Naive thymus-derived CD4-positive, alpha-beta T cell (primary cell): ENCODE results near the gene TRUB2. TPM values are rescaled to one million over a fixed set of nuclear protein-coding genes. Genes with fewer than 3 reads are reported as not detected.

Experiments
- ATAC-seq: fragments of 150-1000 bp; cut with Tn5 transposase; 2 replicates; pipeline ENCODE4 v1.10.0; 2021; ENCODE audit warnings: mild to moderate bottlenecking, moderate library complexity
- CTCF ChIA-PET: fragments of 350-600 bp; sonication (Branson Sonifier 250); formaldehyde crosslinking; loops from one replicate; lab custom pipeline; 2021; ENCODE audit warnings: antibody characterized with exemption; lab: Charles Lee
- POLR2A ChIA-PET: fragments of 350-600 bp; sonication (Branson Sonifier 250); formaldehyde crosslinking; loops from one replicate; lab custom pipeline; 2021; ENCODE audit warnings: antibody characterized with exemption, inconsistent platforms; lab: Charles Lee
- DNase-seq, 9 donors: peaks; one replicate each; pipeline versions ENCODE4 v3.0.0 to v3.0.0-alpha.2; 2020 to 2022; ENCODE audit warnings: mixed read lengths in 1 of 9
- H3K27ac ChIP-seq: one replicate; pipeline ENCODE4 v1.7.0; 2013; ENCODE audit warnings: mild to moderate bottlenecking, low read depth, low read length, moderate library complexity
- H3K27me3 ChIP-seq, 2 donors: one replicate each; pipeline ENCODE4 v1.7.0; 2013; ENCODE audit warnings: low read length in 2 of 2, mild to moderate bottlenecking in 2 of 2, moderate library complexity in 2 of 2; ENCODE audit not compliant: control insufficient read depth in 2 of 2, insufficient read depth in 2 of 2
- H3K36me3 ChIP-seq, 3 experiments: 1 replicate in 2 of 3; 2 replicates in 1 of 3; pipeline ENCODE4 v1.7.0; 2013; ENCODE audit warnings: low read length in 3 of 3, mild to moderate bottlenecking in 3 of 3, moderate library complexity in 1 of 3; ENCODE audit not compliant: insufficient read depth in 3 of 3, control insufficient read depth in 2 of 3
- H3K4me1 ChIP-seq, 2 donors: one replicate each; pipeline ENCODE4 v1.7.0; 2013; ENCODE audit warnings: low read length in 2 of 2, mild to moderate bottlenecking in 2 of 2, moderate library complexity in 1 of 2; ENCODE audit not compliant: control insufficient read depth in 2 of 2, insufficient read depth in 2 of 2
- H3K4me3 ChIP-seq: 2 replicates; pipeline ENCODE4 v1.7.0; 2013; ENCODE audit warnings: mild to moderate bottlenecking, low read length
- H3K9me3 ChIP-seq, 3 experiments: 1 replicate in 2 of 3; 2 replicates in 1 of 3; pipeline ENCODE4 v1.7.0; 2013; ENCODE audit warnings: low read length in 3 of 3; ENCODE audit not compliant: control insufficient read depth in 2 of 3
- H3K27ac Mint-ChIP-seq, 9 donors: one replicate each; pipeline ENCODE4 v1.8.0; 2020 to 2022; ENCODE audit warnings: mixed read lengths in 9 of 9, mild to moderate bottlenecking in 8 of 9, moderate library complexity in 5 of 9, inconsistent platforms in 2 of 9
- H3K27me3 Mint-ChIP-seq, 5 donors: one replicate each; pipeline ENCODE4 v1.8.0; 2021 to 2022; ENCODE audit warnings: mixed read lengths in 5 of 5, mild to moderate bottlenecking in 1 of 5
- H3K36me3 Mint-ChIP-seq, 5 donors: one replicate each; pipeline ENCODE4 v1.8.0; 2020 to 2022; ENCODE audit warnings: mixed read lengths in 5 of 5, mild to moderate bottlenecking in 3 of 5, inconsistent platforms in 1 of 5
- H3K4me1 Mint-ChIP-seq, 7 donors: one replicate each; pipeline ENCODE4 v1.8.0; 2020 to 2022; ENCODE audit warnings: mixed read lengths in 7 of 7, mild to moderate bottlenecking in 3 of 7, inconsistent platforms in 1 of 7
- H3K4me3 Mint-ChIP-seq, 10 donors: one replicate each; pipeline ENCODE4 v1.8.0; 2020 to 2022; ENCODE audit warnings: mild to moderate bottlenecking in 10 of 10, mixed read lengths in 10 of 10, moderate library complexity in 6 of 10, inconsistent platforms in 2 of 10
- H3K9me3 Mint-ChIP-seq, 11 donors: one replicate each; pipeline ENCODE4 v1.8.0; 2020 to 2022; ENCODE audit warnings: mixed read lengths in 11 of 11, mild to moderate bottlenecking in 4 of 11, inconsistent platforms in 1 of 11, moderate library complexity in 1 of 11
- intact Hi-C, 2 donors: fragments of 100-400 bp; cut with micrococcal nuclease; formaldehyde crosslinking; loops; one replicate each; pipeline ENCODE4 v1.15.1; 2023
- polyA plus RNA-seq, 2 donors: library from polyadenylated mRNA; unstranded; fragments of 300-500 nt; fragmentation: Illumina TruSeq; gene quantifications; one replicate each; pipeline ENCODE4 v1.2.3, GENCODE V29; 2021
- total RNA-seq, 6 experiments: library from RNA in 5 of 6; stranded (reverse) in 5 of 6; gene quantifications; 1 replicate in 5 of 6; 2 replicates in 1 of 6; pipeline ENCODE4 v1.2.3 and lab custom pipeline; 2021 to 2026

The TRUB2 gene
- total and polyA plus RNA-seq, 7 experiments from 2014 or later, result 11.5 to 27.2 (median 21.6) TPM

DNA sequence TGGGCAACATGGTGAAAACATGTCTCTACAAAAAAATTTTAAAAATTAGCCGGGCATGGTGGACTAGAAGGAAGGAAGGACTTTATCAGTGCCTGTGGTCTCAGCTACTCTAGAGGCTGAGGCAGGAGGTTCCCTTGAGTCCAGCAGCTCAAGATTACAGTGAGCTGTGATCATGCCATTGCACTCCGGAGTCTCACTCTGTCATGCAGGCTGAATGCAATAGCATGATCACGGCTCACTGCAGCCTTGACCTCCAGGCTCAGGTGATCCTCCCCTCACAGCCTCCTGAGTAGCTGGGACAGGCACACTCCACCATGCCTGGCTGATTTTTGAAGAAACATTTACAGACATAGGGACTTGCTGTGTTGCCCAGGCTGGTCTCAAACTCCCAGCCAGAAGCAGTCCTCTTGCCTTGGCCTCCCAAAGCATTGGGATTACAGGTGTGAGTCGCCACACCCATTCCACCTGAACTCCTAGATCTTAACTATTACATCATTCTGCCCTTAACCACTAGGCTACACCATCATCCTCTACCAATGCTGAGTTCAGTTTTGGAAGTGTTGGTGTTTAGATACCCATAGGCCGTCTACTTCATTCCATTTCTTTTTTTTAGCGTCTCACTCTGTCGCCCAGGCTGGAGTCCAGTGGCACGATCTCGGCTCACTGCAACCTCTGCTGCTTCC is 46.9 kb upstream of the TRUB2 start:
- H3K27me3 ChIP-seq, result no peaks in the 10 kb centered on the region
- CTCF ChIA-PET, result no interaction called here
- peaks cover 18 to 47% (median 37%) of the 10 kb centered on the region in 7 donors for H3K4me1 Mint-ChIP-seq
- peaks cover 0 to 2% (median 0%) of the 10 kb centered on the region in 11 donors for H3K9me3 Mint-ChIP-seq
- H3K4me1 ChIP-seq, result peaks cover 17 to 22% of the 10 kb centered on the region in 2 donors
- H3K36me3 ChIP-seq, result peaks cover 0 to 13% (median 0%) of the 10 kb centered on the region in 3 experiments
- peak overlapping the region in 1 of 10 donors; percentile 29 for H3K4me3 Mint-ChIP-seq
- POLR2A ChIA-PET, result interaction anchor here (0.8 kb wide), 2 partner anchors 8 to 29 kb away, joined by 3 read pairs; partner anchors contain the start of gene SLC27A4
- H3K36me3 Mint-ChIP-seq, result peaks cover 0 to 9% (median 6%) of the 10 kb centered on the region in 5 donors
- intact Hi-C loops, result loop anchor here in 1 of 2 donors (10.0 kb wide), 1 partner anchor 516 kb away; the partner anchor contains the start of genes KYAT1 and LRRC8A
- DNase-seq, result no peak
- ATAC-seq, result no peak
- H3K27me3 Mint-ChIP-seq, result no peaks in the 10 kb centered on the region
- peak overlapping the region in 2 of 9 donors; percentile 41 to 43 for H3K27ac Mint-ChIP-seq
- H3K4me3 ChIP-seq, result no peak overlapping the region
- no peak overlapping the region for H3K27ac ChIP-seq
- no peaks in the 10 kb centered on the region for H3K9me3 ChIP-seq

DNA sequence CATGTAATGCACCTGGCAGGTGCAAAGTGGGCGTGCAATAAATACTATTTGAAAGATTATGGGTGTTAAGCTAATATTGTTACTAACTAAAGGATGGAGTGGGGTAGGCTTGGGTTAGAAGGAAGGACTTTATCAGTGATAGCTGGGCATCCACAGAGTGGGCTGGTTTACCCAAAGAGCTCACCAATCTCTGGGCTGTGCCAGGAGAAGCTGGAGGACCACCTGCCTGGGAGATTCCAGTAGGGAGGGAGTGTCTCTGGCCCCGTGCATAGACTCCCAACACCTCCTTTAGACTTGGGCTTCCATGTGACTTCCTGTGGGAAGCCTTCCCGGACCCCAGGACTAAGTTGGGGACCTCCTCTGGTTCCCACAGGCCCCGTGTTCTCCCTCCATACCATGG is 43.3 kb upstream of the TRUB2 start:
- H3K9me3 ChIP-seq, result no peaks in the 10 kb centered on the region
- Mint-ChIP-seq H3K27ac (peak overlapping the region in 4 of 9 donors; percentile 15 to 61 (median 47)), H3K27me3 (no peaks in the 10 kb centered on the region), H3K9me3 (no peaks in the 10 kb centered on the region), H3K36me3 (no peaks in the 10 kb centered on the region), H3K4me3 (peak overlapping the region in 9 of 10 donors; percentile 14 to 74 (median 51)), H3K4me1 (peaks cover 5 to 27% (median 10%) of the 10 kb centered on the region in 7 donors)
- ChIA-PET CTCF (interaction anchor here (0.6 kb wide), 1 partner anchor 129 kb away, joined by 3 read pairs; no protein-coding TSS in a partner anchor), POLR2A (interaction anchor here (0.6 to 0.7 kb wide), 3 partner anchors 90 to 710 kb away, joined by 3 to 4 read pairs (median 3); partner anchors contain the start of genes DOLK, GOLGA2, NUP188 and SWI5)
- H3K27me3 ChIP-seq, result no peaks in the 10 kb centered on the region
- intact Hi-C loops, result loop anchor here in 1 of 2 donors (10.0 kb wide), 1 partner anchor 519 kb away; the partner anchor contains the start of genes KYAT1 and LRRC8A
- ATAC-seq, result no peak
- H3K4me3 ChIP-seq, result no peak overlapping the region
- H3K4me1 ChIP-seq, result peaks cover 10 to 12% of the 10 kb centered on the region in 2 donors
- peak overlapping the region; percentile 43 for H3K27ac ChIP-seq
- no peak for DNase-seq
- no peaks in the 10 kb centered on the region for H3K36me3 ChIP-seq

DNA sequence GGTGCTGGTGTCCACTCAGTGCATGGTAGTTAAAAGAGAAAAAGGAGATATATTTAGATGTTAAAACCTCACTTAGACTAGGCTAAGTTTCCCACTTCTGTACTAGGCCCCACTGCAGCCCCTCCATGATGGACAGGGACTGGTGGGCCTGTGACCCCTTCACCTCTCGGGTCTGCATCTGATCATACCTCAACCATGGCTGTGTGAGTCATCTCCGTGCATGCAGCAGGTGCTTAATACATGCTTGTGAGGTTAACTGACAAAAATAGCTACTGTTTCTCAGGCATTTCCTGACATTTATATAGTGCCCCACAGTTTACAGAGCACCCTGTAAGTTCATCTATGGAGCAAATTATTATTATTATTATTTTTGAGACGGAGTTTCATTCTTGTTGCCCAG is 40.5 kb upstream of the TRUB2 start:
- CTCF ChIA-PET, result interaction anchor here (0.5 to 4.0 kb wide), 8 partner anchors 8 to 142 kb away, joined by 3 to 23 read pairs (median 4); partner anchors contain the start of genes CERCAM and URM1
- Mint-ChIP-seq H3K4me3 (no peak overlapping the region), H3K9me3 (no peaks in the 10 kb centered on the region), H3K27me3 (no peaks in the 10 kb centered on the region), H3K27ac (peak overlapping the region in 5 of 9 donors; percentile 26 to 81 (median 59)), H3K4me1 (peaks cover 0 to 22% (median 6%) of the 10 kb centered on the region in 7 donors), H3K36me3 (no peaks in the 10 kb centered on the region)
- no peaks in the 10 kb centered on the region for H3K27me3 ChIP-seq
- DNase-seq (no peak), ATAC-seq (no peak)
- H3K4me1 ChIP-seq, result peaks cover 5 to 9% of the 10 kb centered on the region in 2 donors
- POLR2A ChIA-PET, result interaction anchor here (0.7 to 3.7 kb wide), 3 partner anchors 9 to 224 kb away, joined by 3 to 28 read pairs (median 3); partner anchors contain the start of gene URM1
- H3K9me3 ChIP-seq, result no peaks in the 10 kb centered on the region
- no peaks in the 10 kb centered on the region for H3K36me3 ChIP-seq
- H3K4me3 ChIP-seq, result no peak overlapping the region
- no peak overlapping the region for H3K27ac ChIP-seq
- intact Hi-C loops, result loop anchor here (1.0 to 10.0 kb wide), 10 partner anchors 9 to 522 kb away; partner anchors contain the start of genes URM1 (in 2 of the 2), CERCAM (in 1 of the 2), COQ4 (in 1 of the 2) and GLE1 (in 1 of the 2)

DNA sequence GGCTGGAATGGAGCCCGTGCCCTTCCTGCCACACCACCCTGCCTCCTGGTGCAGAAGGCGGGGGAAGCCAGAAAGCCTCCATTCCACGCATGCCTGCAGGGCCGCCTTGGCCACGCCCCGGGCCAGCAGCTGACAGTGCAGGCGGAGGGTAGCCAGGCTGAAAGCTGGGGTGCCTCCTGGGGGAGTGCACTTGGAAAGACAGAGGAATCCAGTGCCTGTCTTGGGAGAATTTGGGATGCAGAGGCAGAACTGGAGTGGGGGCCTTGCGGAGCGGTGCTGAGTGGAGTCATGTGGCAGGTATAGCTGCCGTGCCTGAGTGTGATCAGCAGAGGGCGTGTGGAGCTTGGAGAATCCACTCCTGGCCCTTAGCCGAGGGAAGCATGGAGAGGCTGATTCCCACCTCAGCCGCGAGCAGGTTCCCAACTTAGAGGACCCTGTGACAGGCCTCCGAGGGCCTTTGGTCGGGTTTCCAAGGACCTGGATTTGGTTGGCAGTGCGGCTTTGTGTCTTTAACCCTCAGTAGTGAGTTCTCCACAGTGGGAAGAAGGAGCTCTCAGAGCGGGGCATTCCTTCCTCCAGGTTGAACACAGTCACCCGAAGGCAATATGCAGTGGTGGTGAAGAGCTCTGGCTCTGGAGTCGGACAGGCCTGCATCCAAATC is 39.9 kb upstream of the TRUB2 start:
- ChIA-PET CTCF (interaction anchor here (0.5 to 4.0 kb wide), 9 partner anchors 9 to 143 kb away, joined by 3 to 23 read pairs (median 3); partner anchors contain the start of genes CERCAM and URM1), POLR2A (interaction anchor here (0.7 to 3.7 kb wide), 5 partner anchors 8 to 225 kb away, joined by 3 to 28 read pairs (median 3); partner anchors contain the start of genes GOLGA2, SWI5 and URM1)
- H3K36me3 ChIP-seq, result no peaks in the 10 kb centered on the region
- DNase-seq (peak; percentile 48 to 69 (median 64)), ATAC-seq (peak; percentile 94)
- H3K27me3 ChIP-seq, result no peaks in the 10 kb centered on the region
- Mint-ChIP-seq H3K4me3 (peak overlapping the region; percentile 68 to 92 (median 87)), H3K4me1 (peaks cover 0 to 22% (median 6%) of the 10 kb centered on the region in 7 donors), H3K27ac (peak overlapping the region in 6 of 9 donors; percentile 57 to 81 (median 74)), H3K27me3 (no peaks in the 10 kb centered on the region), H3K9me3 (no peaks in the 10 kb centered on the region), H3K36me3 (no peaks in the 10 kb centered on the region)
- H3K27ac ChIP-seq, result peak overlapping the region; percentile 48
- H3K4me1 ChIP-seq, result peaks cover 5 to 9% of the 10 kb centered on the region in 2 donors
- peak overlapping the region; percentile 61 for H3K4me3 ChIP-seq
- no peaks in the 10 kb centered on the region for H3K9me3 ChIP-seq
- intact Hi-C loops, result loop anchor here (1.0 to 10.0 kb wide), 10 partner anchors 9 to 523 kb away; partner anchors contain the start of genes URM1 (in 2 of the 2), CERCAM (in 1 of the 2), COQ4 (in 1 of the 2) and GLE1 (in 1 of the 2)

DNA sequence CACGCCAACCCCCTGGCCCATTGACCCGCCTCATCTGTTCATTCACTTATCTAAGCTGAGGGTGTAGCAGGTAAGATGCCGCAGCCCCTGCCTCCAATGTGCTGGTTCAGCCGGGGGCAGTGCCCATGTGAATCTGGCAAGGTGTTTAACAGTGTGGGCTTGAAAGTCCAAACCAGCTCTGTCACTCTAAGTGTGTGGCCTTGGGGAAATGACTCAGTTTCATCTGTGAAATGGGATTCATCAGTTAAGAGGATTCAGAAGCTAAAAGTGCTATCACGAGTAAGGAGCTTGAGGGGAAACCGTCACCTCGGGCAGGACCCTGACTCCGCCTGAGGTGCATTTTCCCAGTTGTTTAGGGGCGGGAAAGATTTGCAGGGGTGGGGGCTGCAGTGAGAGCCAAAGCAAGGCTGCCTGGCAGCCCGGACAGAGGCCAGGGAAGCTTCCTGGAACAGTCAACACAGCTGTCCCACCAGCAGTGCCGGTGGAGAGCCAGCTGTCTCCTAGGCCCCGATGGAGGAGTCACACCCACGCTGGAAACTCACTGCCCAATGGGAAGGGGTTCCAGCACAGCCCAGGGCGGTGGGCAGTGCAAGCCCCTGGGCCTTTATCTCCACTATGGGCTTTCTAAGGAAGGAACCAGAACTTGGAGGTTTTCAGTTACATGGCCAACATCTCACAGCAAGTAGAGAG is 39.2 kb upstream of the TRUB2 start:
- ATAC-seq, result no peak
- Histone ChIP-seq H3K27ac (peak overlapping the region; percentile 48), H3K4me1 (peaks cover 5 to 9% of the 10 kb centered on the region in 2 donors), H3K4me3 (peak overlapping the region; percentile 61), H3K27me3 (no peaks in the 10 kb centered on the region), H3K9me3 (no peaks in the 10 kb centered on the region), H3K36me3 (no peaks in the 10 kb centered on the region)
- Mint-ChIP-seq H3K4me3 (peak overlapping the region; percentile 68 to 92 (median 87)), H3K36me3 (no peaks in the 10 kb centered on the region), H3K4me1 (peaks cover 0 to 22% (median 6%) of the 10 kb centered on the region in 7 donors), H3K9me3 (no peaks in the 10 kb centered on the region), H3K27me3 (no peaks in the 10 kb centered on the region), H3K27ac (peak overlapping the region; percentile 57 to 89 (median 74))
- ChIA-PET CTCF (interaction anchor here (0.9 to 4.0 kb wide), 7 partner anchors 10 to 118 kb away, joined by 3 to 23 read pairs (median 5); partner anchors contain the start of genes CERCAM and URM1), POLR2A (interaction anchor here (1.4 to 3.7 kb wide), 3 partner anchors 8 to 85 kb away, joined by 3 to 28 read pairs (median 5); partner anchors contain the start of genes GOLGA2, SWI5 and URM1)
- intact Hi-C loops, result loop anchor here in 1 of 2 donors (5.0 to 10.0 kb wide), 2 partner anchors 141 to 523 kb away; partner anchors contain the start of genes GLE1, KYAT1 and LRRC8A
- no peak for DNase-seq
